Small intestine (tissue), 7 donors: ENCODE data around the gene HAPLN2. TPM values are rescaled to one million over a fixed set of nuclear protein-coding genes. Genes with fewer than 3 reads are reported as not detected.

ENCODE experiments used
- DNase-seq, 2 donors: peaks; one replicate each; pipeline versions ENCODE4 v3.0.0 to v3.0.0-alpha.2; 2013
- FAIRE-seq: peaks from 2 replicates; lab custom pipeline; 2012; peaks lifted over from hg19 to GRCh38; lab: Jason Lieb, UNC
- H3K27ac ChIP-seq, 3 donors: one replicate each; pipeline ENCODE4 v1.5.1; 2013; ENCODE audit warnings: low read length in 2 of 3, mild to moderate bottlenecking in 2 of 3, control low read depth in 1 of 3, inconsistent platforms in 1 of 3, low read depth in 1 of 3, moderate library complexity in 1 of 3
- H3K27me3 ChIP-seq, 3 donors: one replicate each; pipeline ENCODE4 v1.6.1; 2013; ENCODE audit warnings: low read length in 3 of 3, inconsistent platforms in 1 of 3; ENCODE audit not compliant: control insufficient read depth in 3 of 3, insufficient read depth in 3 of 3
- H3K36me3 ChIP-seq, 3 donors: one replicate each; pipeline ENCODE4 v1.6.1; 2013; ENCODE audit warnings: low read length in 3 of 3, inconsistent platforms in 1 of 3, low read depth in 1 of 3, mild to moderate bottlenecking in 1 of 3, moderate library complexity in 1 of 3; ENCODE audit not compliant: control insufficient read depth in 3 of 3, insufficient read depth in 2 of 3
- H3K4me1 ChIP-seq, 3 donors: one replicate each; pipeline ENCODE4 v1.6.1; 2013; ENCODE audit warnings: low read length in 2 of 3, inconsistent platforms in 1 of 3, low read depth in 1 of 3, mild to moderate bottlenecking in 1 of 3, moderate library complexity in 1 of 3; ENCODE audit not compliant: control insufficient read depth in 3 of 3, insufficient read depth in 2 of 3
- H3K4me3 ChIP-seq, 3 donors: one replicate each; pipeline ENCODE4 v1.5.1; 2013; ENCODE audit warnings: low read length in 3 of 3, control low read depth in 1 of 3, inconsistent platforms in 1 of 3, low read depth in 1 of 3, mild to moderate bottlenecking in 1 of 3, moderate library complexity in 1 of 3
- H3K9me3 ChIP-seq, 2 donors: one replicate each; pipeline ENCODE4 v1.6.1; 2013; ENCODE audit warnings: low read depth in 1 of 2, low read length in 1 of 2; ENCODE audit not compliant: control insufficient read depth in 2 of 2, insufficient read depth in 1 of 2
- WGBS, 3 donors: extraction: QIAGEN DNeasy Blood & Tissue Kit; methylation state at CpG; one replicate each; pipeline ENCODE4 v1.1.7; 2013; 5-methylcytosine and 5-hydroxymethylcytosine counted together
- polyA plus RNA-seq, 4 donors: library from polyadenylated mRNA; stranded (reverse) in 3 of 4; unstranded in 1 of 4; fragments of 200-250 nt in 3 of 4; fragments of 120-200 nt in 1 of 4; gene quantifications; one replicate each; pipeline versions ENCODE4 v1.2.1 to v1.2.3, GENCODE V29; 2013
- donor health status: healthy with polysubstance abuse.
- donor health status: control.
- donor health status: control.
- donor health status: Bipolar disorder and iron deficiency.
- donor health status: healthy.

The HAPLN2 gene
- polyA plus RNA-seq, 4 donors: 0.22 to 25.9 (median 6.7) TPM

DNA sequence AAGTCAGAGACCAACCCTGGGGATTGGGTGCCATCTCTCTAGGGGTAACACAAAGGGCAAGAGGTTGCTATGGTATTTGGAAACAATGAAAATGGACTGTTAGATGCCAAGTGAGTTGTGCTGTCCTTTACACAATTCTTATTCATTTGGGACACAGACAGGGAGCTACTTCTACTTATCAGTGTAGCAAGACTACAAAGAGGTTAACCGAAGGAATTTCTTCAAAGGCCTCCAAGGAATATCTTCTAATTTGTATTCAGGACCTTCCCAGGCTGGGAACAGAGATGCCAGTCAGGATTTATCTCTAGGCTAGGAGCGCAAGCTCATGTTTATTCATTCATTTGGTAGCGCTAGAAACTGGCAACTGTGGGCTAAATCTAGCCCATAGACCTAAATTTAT lies 25.0 kb upstream of the HAPLN2 start:
- Histone ChIP-seq H3K4me1 (peaks cover 0 to 7% (median 0%) of the 10 kb centered on the region in 3 donors), H3K9me3 (no peaks in the 10 kb centered on the region), H3K27ac (no peak overlapping the region), H3K4me3 (no peak overlapping the region), H3K27me3 (no peaks in the 10 kb centered on the region), H3K36me3 (peaks cover 0 to 55% (median 11%) of the 10 kb centered on the region in 3 donors)
- 78 to 85% (median 82%) methylated on average over 3 of the region's 3 CpGs for WGBS, 3 donors
- FAIRE-seq (no peak), DNase-seq (no peak)

DNA sequence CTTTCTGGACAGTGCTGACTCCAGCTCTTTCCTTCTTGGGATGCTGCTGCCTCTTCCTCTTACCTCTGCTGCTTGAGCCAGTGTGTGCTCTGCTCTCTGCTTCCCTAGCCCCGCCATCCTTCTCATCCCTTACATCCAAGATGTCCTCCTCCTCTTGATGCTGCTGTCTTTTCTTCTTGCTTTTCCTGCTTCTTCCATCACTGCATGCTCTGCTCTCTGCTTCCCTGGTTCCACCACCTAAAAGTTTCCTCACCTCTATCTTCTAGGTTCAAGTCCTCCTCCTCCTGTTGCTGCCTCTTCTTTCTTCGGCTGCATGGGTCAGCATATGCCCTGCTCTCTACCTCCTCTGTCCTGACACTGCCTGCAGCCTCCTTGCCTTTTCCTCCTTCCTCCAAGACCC lies 24.2 kb upstream of the HAPLN2 start:
- DNase-seq: no peak
- Histone ChIP-seq H3K27me3 (no peaks in the 10 kb centered on the region), H3K4me1 (peaks cover 0 to 7% (median 0%) of the 10 kb centered on the region in 3 donors), H3K4me3 (no peak overlapping the region), H3K27ac (no peak overlapping the region), H3K9me3 (no peaks in the 10 kb centered on the region), H3K36me3 (peaks cover 0 to 55% (median 11%) of the 10 kb centered on the region in 3 donors)
- 87 to 97% (median 95%) methylated on average over 2 of the region's 2 CpGs for WGBS, 3 donors
- FAIRE-seq: no peak

DNA sequence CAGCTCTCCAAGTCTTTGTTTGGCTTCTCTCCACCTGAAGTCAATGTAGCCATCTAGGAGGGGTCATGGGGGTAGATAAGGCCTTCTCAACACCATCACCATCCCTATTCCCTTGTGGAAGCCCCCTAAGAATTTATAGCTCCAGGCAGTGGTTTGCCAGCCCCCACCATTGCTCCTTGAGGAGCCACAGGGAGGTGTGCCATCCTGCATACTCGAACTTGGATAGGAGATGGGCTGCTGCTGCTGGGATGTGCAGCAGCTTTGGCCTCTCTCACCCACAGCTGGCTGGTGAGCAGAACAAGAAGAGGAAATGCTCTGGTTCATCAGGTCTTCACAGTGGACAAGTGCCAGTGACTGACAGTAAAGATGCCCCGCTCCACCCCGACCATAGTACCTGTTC lies 22.8 kb upstream of the HAPLN2 start:
- WGBS, 3 donors: 80 to 85% (median 80%) methylated on average over 3 of the region's 3 CpGs
- Histone ChIP-seq H3K4me1 (peaks cover 0 to 9% (median 2%) of the 10 kb centered on the region in 3 donors), H3K4me3 (no peak overlapping the region), H3K27ac (no peak overlapping the region), H3K27me3 (no peaks in the 10 kb centered on the region), H3K9me3 (no peaks in the 10 kb centered on the region), H3K36me3 (peaks cover 0 to 55% (median 11%) of the 10 kb centered on the region in 3 donors)
- FAIRE-seq (no peak), DNase-seq (no peak)

DNA sequence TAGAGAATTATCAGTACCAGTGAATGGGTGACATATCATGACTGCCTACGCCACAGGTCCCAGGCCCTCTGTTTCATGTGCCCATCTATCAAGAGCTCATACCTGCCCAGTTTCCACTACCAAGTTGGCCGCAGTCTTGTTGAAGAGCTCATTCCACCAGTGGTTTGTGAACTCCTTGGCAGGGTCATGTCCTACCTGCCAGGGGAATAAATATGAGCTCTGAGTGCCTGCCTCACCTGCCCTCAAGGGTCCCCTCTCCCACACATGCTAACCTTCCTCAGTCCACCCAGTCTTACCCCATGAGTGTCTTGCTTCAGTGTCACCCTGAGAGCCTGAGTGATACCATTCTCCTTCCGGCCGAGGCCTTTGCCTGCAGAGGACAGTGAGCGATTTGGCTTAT lies 21.1 kb upstream of the HAPLN2 start:
- H3K36me3 ChIP-seq: peaks cover 0 to 49% (median 11%) of the 10 kb centered on the region in 3 donors
- H3K4me1 ChIP-seq: peaks cover 0 to 15% (median 2%) of the 10 kb centered on the region in 3 donors
- no peak overlapping the region for H3K27ac ChIP-seq
- H3K27me3 ChIP-seq: no peaks in the 10 kb centered on the region
- H3K4me3 ChIP-seq: no peak overlapping the region
- 93 to 98% (median 95%) methylated on average over 5 of the region's 5 CpGs for WGBS, 3 donors
- no peak for FAIRE-seq
- H3K9me3 ChIP-seq: no peaks in the 10 kb centered on the region
- DNase-seq: no peak

DNA sequence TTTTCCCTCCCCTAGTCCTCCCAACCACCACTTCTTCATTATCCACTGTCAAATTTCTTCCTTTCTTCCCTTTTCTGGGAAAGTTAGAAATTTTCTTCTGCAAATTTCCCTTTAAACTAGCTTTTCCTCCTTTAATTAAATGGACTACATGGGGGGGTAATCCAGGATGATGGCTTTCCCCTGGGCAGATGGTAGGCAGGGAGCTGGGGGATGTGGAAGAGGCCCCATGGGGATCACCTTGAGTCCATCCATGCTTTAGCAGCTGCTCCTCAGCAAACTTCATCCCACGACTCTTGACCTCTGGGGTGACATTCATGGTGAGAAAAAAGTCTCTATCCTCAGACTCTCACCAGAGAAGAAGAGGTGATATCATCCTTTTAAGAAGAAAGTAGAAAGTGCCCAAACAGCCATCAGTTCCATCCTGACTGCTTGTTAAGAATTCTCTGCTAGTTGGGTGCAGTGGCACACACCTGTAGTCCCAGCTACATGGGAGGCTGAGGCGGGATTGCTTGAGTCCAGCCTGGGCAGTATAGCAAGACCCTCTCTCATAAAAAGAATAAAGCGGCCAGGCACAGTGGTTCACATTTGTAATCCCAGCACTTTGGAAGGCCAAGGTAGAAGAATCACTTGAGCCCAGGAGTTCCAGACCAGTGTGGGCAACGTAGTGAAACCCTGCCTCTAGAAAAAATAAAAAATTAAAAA lies 20.3 kb upstream of the HAPLN2 start:
- Histone ChIP-seq H3K9me3 (no peaks in the 10 kb centered on the region), H3K4me1 (peaks cover 0 to 15% (median 2%) of the 10 kb centered on the region in 3 donors), H3K27ac (no peak overlapping the region), H3K27me3 (no peaks in the 10 kb centered on the region), H3K36me3 (peaks cover 0 to 41% (median 11%) of the 10 kb centered on the region in 3 donors), H3K4me3 (no peak overlapping the region)
- 93 to 94% (median 93%) methylated on average over 4 of the region's 4 CpGs for WGBS, 3 donors
- FAIRE-seq (no peak), DNase-seq (no peak)

DNA sequence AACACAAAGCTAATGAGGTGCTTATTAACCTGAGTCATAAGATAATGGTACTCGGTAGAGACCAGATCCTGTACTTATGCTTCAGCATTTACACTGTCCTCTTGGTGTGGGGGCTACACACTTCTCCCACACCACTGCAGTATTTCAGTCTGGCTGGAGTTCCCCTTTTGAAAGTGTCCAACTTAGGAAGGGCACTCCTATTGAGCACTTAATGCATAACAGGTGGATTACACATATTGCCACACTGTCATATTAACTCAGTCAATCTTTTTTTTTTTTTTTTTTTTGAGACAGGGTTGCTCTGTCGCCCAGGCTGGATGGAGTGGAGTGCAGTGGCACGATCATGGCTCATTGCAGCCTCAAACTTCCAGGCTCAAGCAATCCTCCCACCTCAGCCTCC lies 19.4 kb upstream of the HAPLN2 start:
- H3K9me3 ChIP-seq: no peaks in the 10 kb centered on the region
- H3K27ac ChIP-seq: no peak overlapping the region
- peaks cover 0 to 15% (median 2%) of the 10 kb centered on the region in 3 donors for H3K4me1 ChIP-seq
- FAIRE-seq (no peak), DNase-seq (no peak)
- 26 to 48% (median 32%) methylated on average over 3 of the region's 3 CpGs for WGBS, 3 donors
- no peak overlapping the region for H3K4me3 ChIP-seq
- H3K27me3 ChIP-seq: no peaks in the 10 kb centered on the region
- H3K36me3 ChIP-seq: peaks cover 0 to 36% (median 11%) of the 10 kb centered on the region in 3 donors

DNA sequence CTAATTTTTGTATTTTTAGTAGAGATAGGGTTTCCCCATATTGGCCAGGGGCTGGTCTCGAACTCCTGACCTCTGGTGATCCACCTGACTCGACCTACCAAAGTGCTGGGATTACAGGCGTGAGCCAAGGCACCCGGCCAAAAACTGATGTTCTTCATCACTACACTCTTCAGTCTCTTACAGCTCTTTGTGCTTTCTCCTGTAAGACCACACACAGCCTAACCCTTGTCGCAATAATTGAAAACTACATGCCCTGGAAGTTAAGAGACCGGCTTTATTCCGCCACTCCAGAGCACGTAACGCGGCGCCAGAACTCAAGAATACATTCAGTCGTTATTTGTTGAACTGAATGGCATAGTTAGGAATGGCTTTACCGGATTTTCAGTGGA lies 18.5 kb upstream of the HAPLN2 start:
- 1 to 2% (median 2%) methylated on average over 13 of the region's 13 CpGs for WGBS, 3 donors
- DNase-seq (peak in 1 of 2 donors; percentile 38), FAIRE-seq (no peak)
- Histone ChIP-seq H3K27me3 (no peaks in the 10 kb centered on the region), H3K36me3 (peaks cover 0 to 27% (median 11%) of the 10 kb centered on the region in 3 donors), H3K4me3 (peak overlapping the region; percentile 69 to 74 (median 73)), H3K27ac (peak overlapping the region in 2 of 3 donors; percentile 76 to 90), H3K4me1 (peaks cover 0 to 15% (median 2%) of the 10 kb centered on the region in 3 donors), H3K9me3 (no peaks in the 10 kb centered on the region)

DNA sequence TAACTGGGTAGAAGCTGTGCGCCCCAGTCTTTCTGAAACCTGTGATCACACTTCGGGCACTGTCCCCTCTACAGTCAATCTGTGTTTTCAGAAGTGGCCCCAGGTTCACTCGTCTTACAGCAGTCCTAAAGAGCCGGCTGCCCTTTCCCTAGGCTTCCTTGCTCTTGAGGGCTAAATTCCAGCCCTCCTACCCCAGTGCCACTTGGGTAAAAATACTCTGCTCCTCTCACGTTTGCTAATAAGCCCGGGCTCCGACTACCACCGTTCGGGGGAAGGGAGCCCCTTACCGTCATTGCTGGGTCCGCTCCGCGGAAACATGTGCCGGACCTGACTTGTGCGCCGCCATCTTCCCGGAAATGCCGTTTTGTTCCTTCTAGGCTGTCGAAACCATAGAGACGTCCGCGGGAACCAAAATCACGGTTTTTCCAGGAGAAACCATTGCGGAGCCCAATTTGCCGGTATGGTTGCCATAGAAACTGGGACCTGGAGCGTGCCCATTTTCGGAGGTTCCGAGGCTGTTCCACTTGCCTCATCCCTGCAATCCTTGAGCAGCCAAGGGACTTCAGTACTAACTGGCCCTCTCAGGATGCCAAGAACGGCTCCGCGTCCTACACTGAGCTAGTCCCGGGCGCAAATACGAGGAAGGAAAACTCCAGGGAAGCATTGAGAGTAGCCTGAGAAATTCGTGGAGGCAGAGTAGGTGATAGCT lies 17.9 kb upstream of the HAPLN2 start, which contains the start of gene GPATCH4:
TSS of gene GPATCH4 (minus strand) at position 358 of the 709 bp plus-strand sequence.
- Histone ChIP-seq H3K4me3 (peak within 1 kb of the TSS; percentile 69 to 74 (median 73)), H3K27ac (peak within 1 kb of the TSS; percentile 25 to 90 (median 76)), H3K36me3 (peaks cover 0 to 23% (median 11%) of the 10 kb centered on the region in 3 donors), H3K27me3 (no peaks in the 10 kb centered on the region), H3K4me1 (peaks cover 0 to 15% (median 2%) of the 10 kb centered on the region in 3 donors), H3K9me3 (no peaks in the 10 kb centered on the region)
- WGBS, 3 donors: 0 to 1% (median 0%) methylated on average over 35 of the region's 35 CpGs
- DNase-seq: peak; percentile 77 to 91
- FAIRE-seq: no peak
